Neural progenitor cell (in vitro differentiated cells): ENCODE data around the gene RNF123. TPM values are rescaled to one million over a fixed set of nuclear protein-coding genes. Genes with fewer than 3 reads are reported as not detected.
A peak's percentile ranks its signal among the peaks of the same experiment; 100 is the strongest.

ENCODE experiments used
- DNase-seq: peaks from one replicate; pipeline ENCODE4 v3.0.0-alpha.2; 2016; ENCODE audit warnings: low spot score
- H2AFZ ChIP-seq: fragments of 200-600 bp; sonication (generic); replicated peaks from 2 replicates; pipeline ENCODE4 v1.6.1; 2016; ENCODE audit warnings: antibody characterized with exemption
- H3F3A ChIP-seq: fragments of 200-600 bp; sonication (generic); 2 replicates; pipeline ENCODE4 v1.6.1; 2016; ENCODE audit warnings: antibody characterized with exemption, low read depth
- H3K27ac ChIP-seq: fragments of 200-600 bp; sonication (generic); 2 replicates; pipeline ENCODE4 v1.5.1; 2016; ENCODE audit warnings: mild to moderate bottlenecking
- H3K27me3 ChIP-seq: fragments of 200-600 bp; sonication (generic); 2 replicates; pipeline ENCODE4 v1.6.1; 2016; ENCODE audit warnings: mild to moderate bottlenecking, moderate library complexity
- H3K36me3 ChIP-seq: fragments of 200-600 bp; sonication (generic); 2 replicates; pipeline ENCODE4 v1.5.1; 2016
- H3K4me1 ChIP-seq: fragments of 200-600 bp; sonication (generic); 2 replicates; pipeline ENCODE4 v1.6.1; 2016; ENCODE audit warnings: mixed run types
- H3K4me2 ChIP-seq: fragments of 200-600 bp; sonication (generic); 2 replicates; pipeline ENCODE4 v1.6.1; 2016
- H3K4me3 ChIP-seq: fragments of 200-600 bp; sonication (generic); 2 replicates; pipeline ENCODE4 v1.5.1; 2016
- H3K79me2 ChIP-seq: fragments of 200-600 bp; sonication (generic); 2 replicates; pipeline ENCODE4 v1.6.1; 2016; ENCODE audit warnings: low read depth
- H3K9ac ChIP-seq: fragments of 200-600 bp; sonication (generic); 2 replicates; pipeline ENCODE4 v1.6.1; 2016
- H3K9me3 ChIP-seq: fragments of 200-600 bp; sonication (generic); 2 replicates; pipeline ENCODE4 v1.5.1; 2016; ENCODE audit warnings: low read depth
- H4K20me1 ChIP-seq: fragments of 200-600 bp; sonication (generic); 2 replicates; pipeline ENCODE4 v1.6.1; 2016; ENCODE audit warnings: low read depth
- H3K27ac Mint-ChIP-seq: 3 replicates; pipeline ENCODE4 v1.8.0; 2021; ENCODE audit warnings: mixed read lengths
- H3K27me3 Mint-ChIP-seq: 2 replicates; pipeline ENCODE4 v1.8.0; 2022; ENCODE audit warnings: low read depth, mild to moderate bottlenecking, inconsistent platforms, moderate library complexity, mixed read lengths; ENCODE audit not compliant: insufficient read depth
- H3K36me3 Mint-ChIP-seq: 3 replicates; pipeline ENCODE4 v1.8.0; 2021; ENCODE audit warnings: mixed read lengths
- H3K4me1 Mint-ChIP-seq: 3 replicates; pipeline ENCODE4 v1.8.0; 2021; ENCODE audit warnings: mixed read lengths
- H3K4me3 Mint-ChIP-seq: 3 replicates; pipeline ENCODE4 v1.8.0; 2021; ENCODE audit warnings: mild to moderate bottlenecking, moderate library complexity, mixed read lengths
- H3K9me3 Mint-ChIP-seq: 3 replicates; pipeline ENCODE4 v1.8.0; 2020; ENCODE audit warnings: mixed read lengths
- EZH2 ChIP-seq: fragments of 200-600 bp; sonication (generic); IDR thresholded peaks from 2 replicates; pipeline ENCODE4 v1.6.1; 2017; ENCODE audit warnings: antibody characterized with exemption, mild to moderate bottlenecking, moderate library complexity
- EZH2phosphoT487 ChIP-seq: fragments of 200-600 bp; sonication (generic); IDR thresholded peaks from 2 replicates; pipeline ENCODE4 v1.6.1; 2017; ENCODE audit warnings: antibody characterized with exemption
- total RNA-seq: library from RNA; depleted of rRNA; stranded (reverse); fragments of >200 nt; gene quantifications from 2 replicates; pipeline ENCODE4 v1.2.3, GENCODE V29; 2015; ENCODE audit warnings: low replicate concordance
- TF ChIP-seq, protein P1 (sequence below): fragments of 200-600 bp; sonication (generic); IDR thresholded peaks from 2 replicates; pipeline ENCODE4 v1.5.1; 2017; ENCODE audit warnings: antibody characterized with exemption, mild to moderate bottlenecking

The RNF123 gene
- total RNA-seq, 1 donor from 2014 or later = 15.0 TPM

GRCh38 chr3:49668414-49668797 lies 21.0 kb upstream of the RNF123 start:
- H3K79me2 ChIP-seq = peaks cover 14% of the 10 kb centered on the region
- H3K27ac Mint-ChIP-seq = peak overlapping the region; percentile 1
- peaks cover 6% of the 10 kb centered on the region for H3K27me3 Mint-ChIP-seq
- no peaks in the 10 kb centered on the region for H3K9me3 ChIP-seq
- H3K36me3 Mint-ChIP-seq = no peaks in the 10 kb centered on the region
- H3K4me3 ChIP-seq = no peak overlapping the region
- H3K9me3 Mint-ChIP-seq = no peaks in the 10 kb centered on the region
- H2AFZ ChIP-seq = no peak overlapping the region
- TF ChIP-seq EZH2 = no peak
- TF ChIP-seq EZH2phosphoT487 = no peak
- TF ChIP-seq, protein P1, sequence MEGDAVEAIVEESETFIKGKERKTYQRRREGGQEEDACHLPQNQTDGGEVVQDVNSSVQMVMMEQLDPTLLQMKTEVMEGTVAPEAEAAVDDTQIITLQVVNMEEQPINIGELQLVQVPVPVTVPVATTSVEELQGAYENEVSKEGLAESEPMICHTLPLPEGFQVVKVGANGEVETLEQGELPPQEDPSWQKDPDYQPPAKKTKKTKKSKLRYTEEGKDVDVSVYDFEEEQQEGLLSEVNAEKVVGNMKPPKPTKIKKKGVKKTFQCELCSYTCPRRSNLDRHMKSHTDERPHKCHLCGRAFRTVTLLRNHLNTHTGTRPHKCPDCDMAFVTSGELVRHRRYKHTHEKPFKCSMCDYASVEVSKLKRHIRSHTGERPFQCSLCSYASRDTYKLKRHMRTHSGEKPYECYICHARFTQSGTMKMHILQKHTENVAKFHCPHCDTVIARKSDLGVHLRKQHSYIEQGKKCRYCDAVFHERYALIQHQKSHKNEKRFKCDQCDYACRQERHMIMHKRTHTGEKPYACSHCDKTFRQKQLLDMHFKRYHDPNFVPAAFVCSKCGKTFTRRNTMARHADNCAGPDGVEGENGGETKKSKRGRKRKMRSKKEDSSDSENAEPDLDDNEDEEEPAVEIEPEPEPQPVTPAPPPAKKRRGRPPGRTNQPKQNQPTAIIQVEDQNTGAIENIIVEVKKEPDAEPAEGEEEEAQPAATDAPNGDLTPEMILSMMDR = no peak
- no peak overlapping the region for H3K4me3 Mint-ChIP-seq
- H3K4me1 ChIP-seq = peaks cover 8% of the 10 kb centered on the region
- no peak for DNase-seq
- H3K9ac ChIP-seq = no peak overlapping the region
- H3K4me2 ChIP-seq = no peak overlapping the region
- H3K36me3 ChIP-seq = no peaks in the 10 kb centered on the region
- H3K27me3 ChIP-seq = no peaks in the 10 kb centered on the region
- peaks cover 14% of the 10 kb centered on the region for H3F3A ChIP-seq
- H3K4me1 Mint-ChIP-seq = peaks cover 31% of the 10 kb centered on the region
- H3K27ac ChIP-seq = no peak overlapping the region
- peaks cover 11% of the 10 kb centered on the region for H4K20me1 ChIP-seq

GRCh38 chr3:49668861-49669260 lies 20.5 kb upstream of the RNF123 start:
- Histone ChIP-seq H3K4me2 (no peak overlapping the region), H3K4me1 (peaks cover 8% of the 10 kb centered on the region), H3K27me3 (no peaks in the 10 kb centered on the region), H3K27ac (no peak overlapping the region), H4K20me1 (peaks cover 11% of the 10 kb centered on the region), H3K9me3 (no peaks in the 10 kb centered on the region), H3K9ac (no peak overlapping the region), H3F3A (peaks cover 17% of the 10 kb centered on the region), H3K79me2 (peaks cover 15% of the 10 kb centered on the region), H3K36me3 (no peaks in the 10 kb centered on the region), H2AFZ (no peak overlapping the region), H3K4me3 (no peak overlapping the region)
- TF ChIP-seq EZH2 (no peak), EZH2phosphoT487 (no peak)
- TF ChIP-seq, protein P1 = no peak
- peaks cover 35% of the 10 kb centered on the region for H3K4me1 Mint-ChIP-seq
- H3K4me3 Mint-ChIP-seq = no peak overlapping the region
- H3K9me3 Mint-ChIP-seq = no peaks in the 10 kb centered on the region
- no peaks in the 10 kb centered on the region for H3K36me3 Mint-ChIP-seq
- H3K27ac Mint-ChIP-seq = peak overlapping the region; percentile 87
- no peak for DNase-seq
- peaks cover 6% of the 10 kb centered on the region for H3K27me3 Mint-ChIP-seq

- Mint-ChIP-seq H3K27ac (no peak overlapping the region), H3K27me3 (peaks cover 6% of the 10 kb centered on the region), H3K9me3 (no peaks in the 10 kb centered on the region), H3K4me1 (peaks cover 35% of the 10 kb centered on the region), H3K4me3 (no peak overlapping the region), H3K36me3 (no peaks in the 10 kb centered on the region)
- Histone ChIP-seq H3K9me3 (no peaks in the 10 kb centered on the region), H3F3A (peaks cover 17% of the 10 kb centered on the region), H3K4me3 (no peak overlapping the region), H4K20me1 (peaks cover 11% of the 10 kb centered on the region), H3K9ac (no peak overlapping the region), H3K4me2 (no peak overlapping the region), H3K79me2 (peaks cover 15% of the 10 kb centered on the region), H3K27ac (no peak overlapping the region), H3K27me3 (no peaks in the 10 kb centered on the region), H2AFZ (no peak overlapping the region), H3K36me3 (no peaks in the 10 kb centered on the region), H3K4me1 (peaks cover 8% of the 10 kb centered on the region)
- TF ChIP-seq EZH2 = no peak
- TF ChIP-seq, protein P1 = no peak
- no peak for TF ChIP-seq EZH2phosphoT487
- no peak for DNase-seq
Measured at GRCh38 chr3:49669352-49669751, 20.0 kb upstream of the RNF123 start.
